ENCODE data around the gene LBR.

LBR gene

GRCh38 chr1:225435076-225435475, 7.2 kb upstream of the LBR start:
- no peaks in the 10 kb centered on the region for H3K9me3 ChIP-seq (ENCODE audit: insufficient read depth, low read length, severe bottlenecking)
- H2AFZ ChIP-seq (ENCODE audit: low read depth, low read length), result no peak overlapping the region
- no peaks in the 10 kb centered on the region for H4K20me1 ChIP-seq (ENCODE audit: insufficient read depth, low read length)
- no peak overlapping the region for H3K4me3 ChIP-seq (ENCODE audit: low read depth in 1 of 2, low read length in 2 of 2)
- H3K4me1 ChIP-seq (ENCODE audit: insufficient read depth, low read length), result peaks cover 4% of the 10 kb centered on the region
- no peak overlapping the region for H3K9ac ChIP-seq (ENCODE audit: low read depth, low read length)
- no peaks in the 10 kb centered on the region for H3K27me3 ChIP-seq (ENCODE audit: insufficient read depth, low read length, poor library complexity)
- no peak for ATAC-seq (ENCODE audit: insufficient read depth, low read depth)
- no peak overlapping the region for H3K27ac ChIP-seq (ENCODE audit: low read length)
- no peak for DNase-seq
- H3K36me3 ChIP-seq (ENCODE audit: insufficient read depth, low read length), result no peaks in the 10 kb centered on the region
- H3K79me2 ChIP-seq (ENCODE audit: insufficient read depth, low read length), result no peaks in the 10 kb centered on the region
- TF ChIP-seq CTCF (IDR thresholded peaks at IDR 0.05; ENCODE audit: borderline replicate concordance, extremely low read depth, low read length, poor library complexity, severe bottlenecking), result no peak
- no peak for TF ChIP-seq EZH2 (IDR thresholded peaks at IDR 0.05; ENCODE audit: borderline replicate concordance, low read depth, low read length, severe bottlenecking)
- H3K4me2 ChIP-seq (ENCODE audit: insufficient read depth, low read length), result no peak overlapping the region

- no peak overlapping the region for H3K27ac ChIP-seq (ENCODE audit: low read length)
- H3K27me3 ChIP-seq (ENCODE audit: insufficient read depth, low read length, poor library complexity), result no peaks in the 10 kb centered on the region
- H4K20me1 ChIP-seq (ENCODE audit: insufficient read depth, low read length), result no peaks in the 10 kb centered on the region
- no peak overlapping the region for H3K4me2 ChIP-seq (ENCODE audit: insufficient read depth, low read length)
- no peak overlapping the region for H3K4me3 ChIP-seq (ENCODE audit: low read depth in 1 of 2, low read length in 2 of 2)
- no peak overlapping the region for H3K9ac ChIP-seq (ENCODE audit: low read depth, low read length)
- H3K9me3 ChIP-seq (ENCODE audit: insufficient read depth, low read length, severe bottlenecking), result no peaks in the 10 kb centered on the region
- peaks cover 10% of the 10 kb centered on the region for H3K4me1 ChIP-seq (ENCODE audit: insufficient read depth, low read length)
- DNase-seq (no peak), ATAC-seq (ENCODE audit: insufficient read depth, low read depth) (no peak)
- TF ChIP-seq CTCF (IDR thresholded peaks at IDR 0.05; ENCODE audit: borderline replicate concordance, extremely low read depth, low read length, poor library complexity, severe bottlenecking), result no peak
- TF ChIP-seq EZH2 (IDR thresholded peaks at IDR 0.05; ENCODE audit: borderline replicate concordance, low read depth, low read length, severe bottlenecking), result no peak
- no peaks in the 10 kb centered on the region for H3K36me3 ChIP-seq (ENCODE audit: insufficient read depth, low read length)
- H3K79me2 ChIP-seq (ENCODE audit: insufficient read depth, low read length), result no peaks in the 10 kb centered on the region
- no peak overlapping the region for H2AFZ ChIP-seq (ENCODE audit: low read depth, low read length)
Measured at GRCh38 chr1:225434046-225434445, 6.2 kb upstream of the LBR start.

- Histone ChIP-seq H3K4me1 (ENCODE audit: insufficient read depth, low read length) (peaks cover 12% of the 10 kb centered on the region), H3K4me3 (ENCODE audit: low read depth in 1 of 2, low read length in 2 of 2) (no peak overlapping the region), H3K9ac (ENCODE audit: low read depth, low read length) (no peak overlapping the region), H3K27ac (ENCODE audit: low read length) (no peak overlapping the region), H3K27me3 (ENCODE audit: insufficient read depth, low read length, poor library complexity) (no peaks in the 10 kb centered on the region), H3K4me2 (ENCODE audit: insufficient read depth, low read length) (no peak overlapping the region), H3K36me3 (ENCODE audit: insufficient read depth, low read length) (peaks cover 8% of the 10 kb centered on the region; the same call in 1 of the 2 replicates), H2AFZ (ENCODE audit: low read depth, low read length) (no peak overlapping the region), H3K79me2 (ENCODE audit: insufficient read depth, low read length) (peaks cover 21% of the 10 kb centered on the region), H4K20me1 (ENCODE audit: insufficient read depth, low read length) (peaks cover 10% of the 10 kb centered on the region), H3K9me3 (ENCODE audit: insufficient read depth, low read length, severe bottlenecking) (no peaks in the 10 kb centered on the region)
- ATAC-seq (ENCODE audit: insufficient read depth, low read depth), result no peak
- TF ChIP-seq CTCF (IDR thresholded peaks at IDR 0.05; ENCODE audit: borderline replicate concordance, extremely low read depth, low read length, poor library complexity, severe bottlenecking), result no peak
- no peak for TF ChIP-seq EZH2 (IDR thresholded peaks at IDR 0.05; ENCODE audit: borderline replicate concordance, low read depth, low read length, severe bottlenecking)
- DNase-seq, result no peak
Measured at GRCh38 chr1:225431081-225431863, 3.4 kb upstream of the LBR start.
